Measurements from ENCODE around the gene SPATA13.

GRCh38 chr13:24242100-24242499 lies 81.6 kb downstream of the SPATA13 start:
- TF ChIP-seq RAD21 (IDR thresholded peaks at IDR 0.05; ENCODE audit: low read depth) (no peak), USF1 (IDR thresholded peaks at IDR 0.05) (no peak), REST (IDR thresholded peaks at IDR 0.05; ENCODE audit: low read depth) (no peak), EP300 (IDR thresholded peaks at IDR 0.05; ENCODE audit: borderline replicate concordance) (no peak), TEAD4 (IDR thresholded peaks at IDR 0.05) (no peak), ZBTB7A (IDR thresholded peaks at IDR 0.05; ENCODE audit: low read depth) (no peak), CREB1 (IDR thresholded peaks at IDR 0.05; ENCODE audit: low read depth) (no peak), YY1 (IDR thresholded peaks at IDR 0.05; ENCODE audit: low read depth) (no peak), TAF1 (IDR thresholded peaks at IDR 0.05; ENCODE audit: low read depth) (no peak), FOXM1 (IDR thresholded peaks at IDR 0.05; ENCODE audit: borderline replicate concordance, low read depth) (no peak), CEBPB (IDR thresholded peaks at IDR 0.05) (no peak), NFIC (IDR thresholded peaks at IDR 0.05) (no peak)
